ENCODE results near the gene COG7. TPM values are rescaled to one million over a fixed set of nuclear protein-coding genes. Genes with fewer than 3 reads are reported as not detected.
A peak's percentile ranks its signal among the peaks of the same experiment; 100 is the strongest.

The COG7 gene
- total RNA-seq, 1 experiment from 2014 or later = 17.9 TPM

- Histone ChIP-seq H2BK120ac (ENCODE audit: low read depth, low read length, poor library complexity, severe bottlenecking) (no peak overlapping the region), H4K8ac (replicated peaks; ENCODE audit: insufficient read length, low read depth, low read length) (no peak overlapping the region), H3K14ac (ENCODE audit: insufficient read depth, low read length) (no peak overlapping the region), H3K4me1 (ENCODE audit: insufficient read depth, low read length) (no peaks in the 10 kb centered on the region), H2BK12ac (ENCODE audit: insufficient read length, low read depth, low read length) (no peak overlapping the region), H4K20me1 (ENCODE audit: control insufficient read depth, insufficient read depth, insufficient read length) (no peaks in the 10 kb centered on the region), H3K79me1 (ENCODE audit: insufficient read depth, low read depth, low read length, poor library complexity, severe bottlenecking) (no peaks in the 10 kb centered on the region), H2BK15ac (ENCODE audit: low read depth, low read length) (no peak overlapping the region), H3T11ph (ENCODE audit: low read length) (no peak overlapping the region), H3K9me3 (ENCODE audit: control insufficient read depth, low read depth, low read length) (no peaks in the 10 kb centered on the region), H3K18ac (ENCODE audit: insufficient read length, low read depth, low read length) (no peak overlapping the region), H2BK20ac (ENCODE audit: low read depth, low read length, poor library complexity, severe bottlenecking) (no peak overlapping the region), H3K79me2 (ENCODE audit: insufficient read depth, low read length) (no peaks in the 10 kb centered on the region), H2BK5ac (ENCODE audit: insufficient read length, low read length) (no peak overlapping the region), H3K23ac (ENCODE audit: insufficient read length, low read depth, low read length) (no peak overlapping the region), H3K9ac (ENCODE audit: extremely low read depth, insufficient read length, low read length) (no peak overlapping the region), H4K5ac (ENCODE audit: insufficient read length, low read depth, low read length) (no peak overlapping the region), H4K91ac (ENCODE audit: insufficient read length, low read depth, low read length) (no peak overlapping the region), H3K23me2 (ENCODE audit: insufficient read length, low read depth, low read length, poor library complexity, severe bottlenecking) (no peaks in the 10 kb centered on the region), H3K4me2 (ENCODE audit: insufficient read depth, insufficient read length, low read length) (no peak overlapping the region), H3K4ac (ENCODE audit: low read depth, low read length) (no peak overlapping the region), H3K56ac (ENCODE audit: insufficient read length, low read depth, low read length) (no peak overlapping the region), H2AFZ (ENCODE audit: low read length) (no peak overlapping the region), H2AK5ac (ENCODE audit: insufficient read length, low read length) (no peak overlapping the region), H3K27me3 (ENCODE audit: insufficient read depth, low read length) (no peaks in the 10 kb centered on the region), H3K27ac (ENCODE audit: insufficient read length, low read depth, low read length) (no peak overlapping the region)
- Mint-ChIP-seq H3K27ac (peak overlapping the region in 1 of 3 experiments; percentile 12; a peak in 2 of 7 replicates), H3K9me3 (no peaks in the 10 kb centered on the region), H3K27me3 (ENCODE audit: low read depth) (no peaks in the 10 kb centered on the region), H3K4me3 (no peak overlapping the region), H3K36me3 (ENCODE audit: insufficient read depth in 1 of 3, low read depth in 3 of 3) (peaks cover 6 to 9% (median 8%) of the 10 kb centered on the region in 3 experiments; a peak in 6 of 7 replicates), H3K4me1 (peaks cover 16% of the 10 kb centered on the region in 2 experiments)
- WGBS (ENCODE audit: extremely low coverage, insufficient read length, low lambda C conversion rate) = no CpG with 5 or more reads among the region's 3 CpGs
- DNase-seq = no peak
- no peak for TF ChIP-seq CTCF (conservative IDR thresholded peaks at IDR 0.05)
These were observed 69.1 kb downstream of the COG7 start for GRCh38 chr16:23383881-23384280.

Data from H9 (cell line).